GM18498 (cell line): ENCODE data around the gene RFTN2.
"Not testable (repeated sequence)": the region's sequence is repeated elsewhere in the genome, so short reads cannot be mapped to it uniquely, and the experiment has no call there.

Experiments used
- ATAC-seq: cut with Tn5 transposase; IDR thresholded peaks from one replicate; pipeline ENCODE4 v1.9.1; 2021; ENCODE audit warnings: mild to moderate bottlenecking, moderate library complexity; ENCODE audit not compliant: unreplicated experiment

RFTN2 gene

DNA sequence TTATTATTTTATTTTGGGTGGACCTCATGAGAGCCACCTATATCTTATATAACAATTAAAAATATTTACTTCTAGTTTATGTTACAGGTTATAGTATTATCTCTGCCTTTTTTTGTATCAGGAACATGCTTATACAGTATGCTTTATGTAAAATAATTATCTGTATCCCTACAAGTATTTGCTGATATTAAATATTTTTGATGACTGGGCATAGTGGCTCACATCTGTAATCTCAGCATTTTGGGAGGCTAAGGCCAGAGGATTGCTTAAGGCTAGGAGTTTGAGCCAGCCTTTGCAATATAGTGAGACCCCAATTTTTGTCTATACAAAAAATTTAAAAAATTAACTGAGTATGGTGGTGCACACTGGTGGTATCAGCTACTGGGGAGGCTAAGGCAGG, 119.9 kb downstream of the RFTN2 start:
- no peak for ATAC-seq

DNA sequence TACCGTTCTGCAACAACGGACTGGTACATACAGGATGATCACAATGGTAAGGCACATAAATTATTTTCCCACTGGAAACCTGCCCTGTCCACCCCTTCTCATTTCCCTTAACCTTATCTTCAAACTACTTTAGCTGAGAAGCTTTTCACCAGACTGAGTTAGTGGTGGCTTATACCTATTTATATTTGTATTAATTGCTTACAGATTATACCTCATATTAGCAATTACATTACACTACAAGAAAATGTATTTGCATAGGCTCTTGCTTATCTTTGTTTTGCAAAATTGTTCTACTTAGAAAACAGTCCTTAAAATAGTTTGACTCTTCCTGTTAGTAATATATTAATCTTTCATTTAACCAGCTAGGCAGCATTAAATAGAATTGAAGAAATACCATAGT, 124.1 kb downstream of the RFTN2 start:
- not testable (repeated sequence) for ATAC-seq

DNA sequence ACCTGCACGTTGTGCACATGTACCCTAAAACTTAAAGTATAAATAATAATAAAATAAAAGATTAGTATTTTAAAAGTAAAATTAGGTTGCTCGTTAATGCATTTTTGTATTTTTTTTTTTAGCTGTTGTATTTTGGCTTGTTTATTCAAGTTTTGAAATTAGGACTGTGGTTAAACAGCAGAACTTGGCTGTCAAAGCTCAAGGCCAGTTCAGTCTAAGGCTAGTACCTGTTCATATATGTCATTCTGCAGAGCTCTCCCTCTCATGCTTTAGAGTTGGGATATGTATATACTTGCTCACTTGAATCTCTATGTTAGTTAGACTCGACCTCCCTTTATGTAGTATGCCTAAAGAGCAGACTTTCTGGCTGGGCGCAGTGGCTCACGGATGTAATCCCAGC, 126.8 kb downstream of the RFTN2 start:
- ATAC-seq, result no peak

- ATAC-seq, result no peak
These were observed 128.1 kb downstream of the RFTN2 start for GRCh38 chr2:197547163-197547900.

- no peak for ATAC-seq
These were observed 132.2 kb downstream of the RFTN2 start for GRCh38 chr2:197543206-197543605.

- no peak for ATAC-seq
These were observed 135.7 kb downstream of the RFTN2 start for GRCh38 chr2:197539734-197540133.

DNA sequence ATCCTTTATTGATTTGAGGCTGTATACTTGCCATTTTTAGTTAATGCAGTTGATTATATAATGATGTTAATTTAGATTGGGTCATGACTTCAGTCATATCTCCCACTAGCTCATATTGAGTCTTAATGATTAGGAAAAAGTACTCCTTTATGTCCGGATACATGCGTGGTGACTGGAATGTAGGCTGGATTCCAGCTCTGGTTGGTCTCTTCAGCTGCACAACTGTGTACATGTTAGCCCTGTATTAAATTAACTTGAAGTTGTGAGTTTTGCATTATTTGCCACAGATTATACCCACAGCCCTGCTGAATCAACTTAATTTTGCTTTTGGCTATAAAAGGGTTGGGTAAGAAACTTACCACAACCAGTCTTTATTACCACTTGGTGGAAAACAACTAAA, 137.0 kb downstream of the RFTN2 start:
- no peak for ATAC-seq
